ENCODE measurements around the gene TRIM2. TPM values are rescaled to one million over a fixed set of nuclear protein-coding genes. Genes with fewer than 3 reads are reported as not detected.

Gene TRIM2
- total RNA-seq, 4 donors from 2014 or later, result 10.9 to 45.4 (median 29.2) TPM

GRCh38 chr4:153369021-153369420, 164.8 kb downstream of the TRIM2 start:
- no peak for DNase-seq (ENCODE audit: low spot score in 2 of 2)

GRCh38 chr4:153371701-153372234, 167.5 kb downstream of the TRIM2 start:
- H3K4me3 ChIP-seq (ENCODE audit: low read depth, poor library complexity, severe bottlenecking), result no peak overlapping the region
- no peak for DNase-seq (ENCODE audit: low spot score in 2 of 2)
- TF ChIP-seq POLR2A (IDR thresholded peaks at IDR 0.05), result no peak
- TF ChIP-seq CTCF (IDR thresholded peaks at IDR 0.05), result no peak
- 83 to 92% methylated on average over 6 of the region's 6 CpGs for WGBS, 2 donors
- intact Hi-C loops (cut with DNase I; ENCODE audit: low total_unique reads), result no loop called here

More at GRCh38 chr4:153369021-153369420, 164.8 kb downstream of the TRIM2 start:
- no peak overlapping the region for H3K4me3 ChIP-seq (ENCODE audit: low read depth, poor library complexity, severe bottlenecking)
- TF ChIP-seq CTCF (IDR thresholded peaks at IDR 0.05) (no peak), POLR2A (IDR thresholded peaks at IDR 0.05) (no peak)
- intact Hi-C loops (cut with DNase I; ENCODE audit: low total_unique reads), result no loop called here
- 93 to 95% methylated on average over 1 of the region's 1 CpG for WGBS, 2 donors

- intact Hi-C loops (cut with DNase I; ENCODE audit: low total_unique reads), result no loop called here
- H3K4me3 ChIP-seq (ENCODE audit: low read depth, poor library complexity, severe bottlenecking), result no peak overlapping the region
- WGBS, 2 donors, result 67 to 83% methylated on average over 1 of the region's 1 CpG
- no peak for DNase-seq (ENCODE audit: low spot score in 2 of 2)
- TF ChIP-seq CTCF (IDR thresholded peaks at IDR 0.05) (no peak), POLR2A (IDR thresholded peaks at IDR 0.05) (no peak)
Observed at GRCh38 chr4:153372967-153373562, 168.8 kb downstream of the TRIM2 start.

GRCh38 chr4:153374442-153374841, 170.2 kb downstream of the TRIM2 start:
- DNase-seq (ENCODE audit: low spot score in 2 of 2), result no peak
- intact Hi-C loops (cut with DNase I; ENCODE audit: low total_unique reads), result no loop called here
- WGBS, 2 donors, result 30 to 34% methylated on average over 2 of the region's 2 CpGs
- TF ChIP-seq POLR2A (IDR thresholded peaks at IDR 0.05), result no peak
- no peak for TF ChIP-seq CTCF (IDR thresholded peaks at IDR 0.05)
- no peak overlapping the region for H3K4me3 ChIP-seq (ENCODE audit: low read depth, poor library complexity, severe bottlenecking)

GRCh38 chr4:153375303-153375702, 171.1 kb downstream of the TRIM2 start:
- H3K4me3 ChIP-seq (ENCODE audit: low read depth, poor library complexity, severe bottlenecking), result no peak overlapping the region
- intact Hi-C loops (cut with DNase I; ENCODE audit: low total_unique reads), result no loop called here
- DNase-seq (ENCODE audit: low spot score in 2 of 2), result no peak
- WGBS, 2 donors, result 93 to 95% methylated on average over 1 of the region's 1 CpG
- TF ChIP-seq POLR2A (IDR thresholded peaks at IDR 0.05) (no peak), CTCF (IDR thresholded peaks at IDR 0.05) (no peak)

- TF ChIP-seq POLR2A (IDR thresholded peaks at IDR 0.05) (no peak), CTCF (IDR thresholded peaks at IDR 0.05) (no peak)
Observed at GRCh38 chr4:153383131-153383530, 178.9 kb downstream of the TRIM2 start.

More at GRCh38 chr4:153383131-153383530, 178.9 kb downstream of the TRIM2 start:
- no peak for DNase-seq (ENCODE audit: low spot score in 2 of 2)
- WGBS, 2 donors, result 80 to 85% methylated on average over 4 of the region's 4 CpGs
- intact Hi-C loops (cut with DNase I; ENCODE audit: low total_unique reads), result no loop called here
- H3K4me3 ChIP-seq (ENCODE audit: low read depth, poor library complexity, severe bottlenecking), result no peak overlapping the region

All from lower leg skin (tissue), 4 donors.